ENCODE measurements around the gene DDR2.
"Not testable (repeated sequence)": the region's sequence is repeated elsewhere in the genome, so short reads cannot be mapped to it uniquely, and the experiment has no call there.

DDR2 gene

GRCh38 chr1:162724583-162725120, 92.4 kb downstream of the DDR2 start (continued):
- TF ChIP-seq ESRRG (CRISPR knock-in tag; IDR thresholded peaks at IDR 0.05) (no peak), TOX (CRISPR knock-in tag; IDR thresholded peaks at IDR 0.05; ENCODE audit: borderline replicate concordance) (no peak), CSDC2 (CRISPR knock-in tag; IDR thresholded peaks at IDR 0.05) (no peak), GLIS3 (CRISPR knock-in tag; IDR thresholded peaks at IDR 0.05) (no peak)

GRCh38 chr1:162725301-162725837, 93.1 kb downstream of the DDR2 start:
- TF ChIP-seq POU6F1 (CRISPR knock-in tag; IDR thresholded peaks at IDR 0.05; ENCODE audit: borderline replicate concordance, low read depth): no peak
- no peak for TF ChIP-seq TOX (CRISPR knock-in tag; IDR thresholded peaks at IDR 0.05; ENCODE audit: borderline replicate concordance)
- TF ChIP-seq RARB (CRISPR knock-in tag; IDR thresholded peaks at IDR 0.05): no peak
- no peak for TF ChIP-seq CREB5 (CRISPR knock-in tag; IDR thresholded peaks at IDR 0.05; ENCODE audit: low read depth)
- no peak for TF ChIP-seq CSDC2 (CRISPR knock-in tag; IDR thresholded peaks at IDR 0.05)
- TF ChIP-seq BACH2 (CRISPR knock-in tag; IDR thresholded peaks at IDR 0.05; ENCODE audit: borderline replicate concordance): no peak
- TF ChIP-seq PPARA (CRISPR knock-in tag; IDR thresholded peaks at IDR 0.05; ENCODE audit: borderline replicate concordance): no peak
- no peak for TF ChIP-seq TSHZ2 (CRISPR knock-in tag; IDR thresholded peaks at IDR 0.05)
- TF ChIP-seq ZFP3 (CRISPR knock-in tag; IDR thresholded peaks at IDR 0.05): no peak
- no peak for TF ChIP-seq OSR1 (CRISPR knock-in tag; IDR thresholded peaks at IDR 0.05)
- TF ChIP-seq ZFP30 (CRISPR knock-in tag; IDR thresholded peaks at IDR 0.05): no peak
- no peak for TF ChIP-seq PATZ1 (CRISPR knock-in tag; IDR thresholded peaks at IDR 0.05; ENCODE audit: borderline replicate concordance)
- no peak for TF ChIP-seq ZNF565 (CRISPR knock-in tag; conservative IDR thresholded peaks at IDR 0.05; ENCODE audit: low read depth)
- TF ChIP-seq ZNF8 (CRISPR knock-in tag; IDR thresholded peaks at IDR 0.05): no peak
- no peak for TF ChIP-seq ESRRG (CRISPR knock-in tag; IDR thresholded peaks at IDR 0.05)
- no peak for TF ChIP-seq TCF4 (CRISPR knock-in tag; IDR thresholded peaks at IDR 0.05; ENCODE audit: borderline replicate concordance)
- ATAC-seq: no peak; the same call in 2 of the 3 replicates

- no peak for ATAC-seq
- TF ChIP-seq BACH2 (CRISPR knock-in tag; IDR thresholded peaks at IDR 0.05; ENCODE audit: borderline replicate concordance) (no peak), ZNF565 (CRISPR knock-in tag; conservative IDR thresholded peaks at IDR 0.05; ENCODE audit: low read depth) (no peak), CSDC2 (CRISPR knock-in tag; IDR thresholded peaks at IDR 0.05) (no peak), CREB5 (CRISPR knock-in tag; IDR thresholded peaks at IDR 0.05; ENCODE audit: low read depth) (no peak), ZNF8 (CRISPR knock-in tag; IDR thresholded peaks at IDR 0.05) (no peak), ISL1 (CRISPR knock-in tag; IDR thresholded peaks at IDR 0.05) (no peak), ZC3H10 (CRISPR knock-in tag; IDR thresholded peaks at IDR 0.05) (no peak), ZNF70 (CRISPR knock-in tag; IDR thresholded peaks at IDR 0.05) (no peak), PPARA (CRISPR knock-in tag; IDR thresholded peaks at IDR 0.05; ENCODE audit: borderline replicate concordance) (no peak), SNAI2 (CRISPR knock-in tag; IDR thresholded peaks at IDR 0.05) (no peak)
These were observed 94.3 kb downstream of the DDR2 start for GRCh38 chr1:162726555-162726954.

GRCh38 chr1:162727493-162727892, 95.2 kb downstream of the DDR2 start:
- ATAC-seq: not testable (repeated sequence)

Data from SK-N-SH treated with all-trans-retinoic acid at 6 μM for 48 hours (cell line).